ENCODE results near the gene EPHX1.

The EPHX1 gene

GRCh38 chr1:225849925-225850324 lies 40.0 kb downstream of the EPHX1 start:
- H3K9ac ChIP-seq (ENCODE audit: low read depth, low read length, poor library complexity): no peak overlapping the region
- no peak overlapping the region for H4K91ac ChIP-seq (ENCODE audit: low read depth, low read length, poor library complexity)
- H2BK120ac ChIP-seq (ENCODE audit: low read depth, low read length): no peak overlapping the region
- H3K4me1 ChIP-seq (ENCODE audit: control insufficient read depth in 2 of 2, insufficient read depth in 1 of 2, low read depth in 1 of 2, low read length in 2 of 2): peaks cover 0 to 4% of the 10 kb centered on the region in 2 donors
- no peak overlapping the region for H2BK15ac ChIP-seq (ENCODE audit: low read length)
- no peak overlapping the region for H4K8ac ChIP-seq (ENCODE audit: low read depth, low read length)
- H3K18ac ChIP-seq (ENCODE audit: low read length): no peak overlapping the region
- no peak overlapping the region for H3K27ac ChIP-seq (replicated peaks; ENCODE audit: low read length)
- DNase-seq (ENCODE audit: low spot score): no peak
- H3K79me1 ChIP-seq (ENCODE audit: low read depth, low read length): no peaks in the 10 kb centered on the region
- no CpG with 5 or more reads among the region's 7 CpGs for WGBS, 2 donors (ENCODE audit: extremely low coverage in 2 of 2, insufficient read length in 2 of 2, insufficient replicate concordance in 1 of 2)
- no peaks in the 10 kb centered on the region for H3K27me3 ChIP-seq (ENCODE audit: control insufficient read depth in 3 of 3, insufficient read depth in 3 of 3, low read depth in 1 of 3, low read length in 3 of 3)
- H2AFZ ChIP-seq (ENCODE audit: low read length): no peak overlapping the region
- H2BK12ac ChIP-seq (ENCODE audit: low read length): no peak overlapping the region
- H3K4me3 ChIP-seq (ENCODE audit: low read length in 2 of 2): no peak overlapping the region
- H3K14ac ChIP-seq (ENCODE audit: low read length): no peak overlapping the region
- no peak overlapping the region for H3K4me2 ChIP-seq (ENCODE audit: insufficient read depth, low read length, poor library complexity, severe bottlenecking)
- H3K23ac ChIP-seq (ENCODE audit: low read depth, low read length, poor library complexity): peak overlapping the region; percentile 1
- peaks cover 0 to 6% of the 10 kb centered on the region in 2 donors for H3K9me3 ChIP-seq (replicated peaks in 1 of 2; ENCODE audit: control insufficient read depth in 2 of 2, insufficient read depth in 1 of 2, low read depth in 1 of 2, low read length in 2 of 2)
- H2BK5ac ChIP-seq (ENCODE audit: low read length): no peak overlapping the region
- no peak overlapping the region for H2AK5ac ChIP-seq (ENCODE audit: low read depth, low read length)
- H3K36me3 ChIP-seq (replicated peaks in 1 of 2; ENCODE audit: control insufficient read depth in 2 of 2, insufficient read depth in 2 of 2, low read length in 2 of 2): peaks cover 6 to 46% of the 10 kb centered on the region in 2 donors
- no peak overlapping the region for H3K4ac ChIP-seq (ENCODE audit: low read length)

GRCh38 chr1:225850370-225850769 lies 40.4 kb downstream of the EPHX1 start:
- Histone ChIP-seq H3K27me3 (ENCODE audit: control insufficient read depth in 3 of 3, insufficient read depth in 3 of 3, low read depth in 1 of 3, low read length in 3 of 3) (no peaks in the 10 kb centered on the region), H2BK12ac (ENCODE audit: low read length) (no peak overlapping the region), H3K23ac (ENCODE audit: low read depth, low read length, poor library complexity) (no peak overlapping the region), H3K4me2 (ENCODE audit: insufficient read depth, low read length, poor library complexity, severe bottlenecking) (no peak overlapping the region), H3K9me3 (replicated peaks in 1 of 2; ENCODE audit: control insufficient read depth in 2 of 2, insufficient read depth in 1 of 2, low read depth in 1 of 2, low read length in 2 of 2) (peaks cover 0 to 6% of the 10 kb centered on the region in 2 donors), H2BK5ac (ENCODE audit: low read length) (no peak overlapping the region), H4K91ac (ENCODE audit: low read depth, low read length, poor library complexity) (no peak overlapping the region), H3K4me3 (ENCODE audit: low read length in 2 of 2) (no peak overlapping the region), H3K14ac (ENCODE audit: low read length) (no peak overlapping the region), H3K4me1 (ENCODE audit: control insufficient read depth in 2 of 2, insufficient read depth in 1 of 2, low read depth in 1 of 2, low read length in 2 of 2) (peaks cover 0 to 4% of the 10 kb centered on the region in 2 donors), H3K4ac (ENCODE audit: low read length) (no peak overlapping the region), H3K27ac (replicated peaks; ENCODE audit: low read length) (no peak overlapping the region), H3K79me1 (ENCODE audit: low read depth, low read length) (no peaks in the 10 kb centered on the region), H2BK120ac (ENCODE audit: low read depth, low read length) (no peak overlapping the region), H3K18ac (ENCODE audit: low read length) (no peak overlapping the region), H3K36me3 (replicated peaks in 1 of 2; ENCODE audit: control insufficient read depth in 2 of 2, insufficient read depth in 2 of 2, low read length in 2 of 2) (peaks cover 6 to 44% of the 10 kb centered on the region in 2 donors), H3K9ac (ENCODE audit: low read depth, low read length, poor library complexity) (no peak overlapping the region), H2BK15ac (ENCODE audit: low read length) (no peak overlapping the region), H2AK5ac (ENCODE audit: low read depth, low read length) (no peak overlapping the region), H2AFZ (ENCODE audit: low read length) (no peak overlapping the region), H4K8ac (ENCODE audit: low read depth, low read length) (no peak overlapping the region)
- no CpG with 5 or more reads among the region's 7 CpGs for WGBS, 2 donors (ENCODE audit: extremely low coverage in 2 of 2, insufficient read length in 2 of 2, insufficient replicate concordance in 1 of 2)
- no peak for DNase-seq (ENCODE audit: low spot score)

GRCh38 chr1:225851805-225852204 lies 41.9 kb downstream of the EPHX1 start:
- peaks cover 2 to 39% of the 10 kb centered on the region in 2 donors for H3K36me3 ChIP-seq (replicated peaks in 1 of 2; ENCODE audit: control insufficient read depth in 2 of 2, insufficient read depth in 2 of 2, low read length in 2 of 2)

GRCh38 chr1:225852413-225853124 lies 42.6 kb downstream of the EPHX1 start:
- no peaks in the 10 kb centered on the region for H3K79me1 ChIP-seq (ENCODE audit: low read depth, low read length)
- H4K8ac ChIP-seq (ENCODE audit: low read depth, low read length): no peak overlapping the region
- H2BK15ac ChIP-seq (ENCODE audit: low read length): no peak overlapping the region
- peaks cover 0 to 1% of the 10 kb centered on the region in 2 donors for H3K4me1 ChIP-seq (ENCODE audit: control insufficient read depth in 2 of 2, insufficient read depth in 1 of 2, low read depth in 1 of 2, low read length in 2 of 2)
- H3K4ac ChIP-seq (ENCODE audit: low read length): no peak overlapping the region
- no peak overlapping the region for H4K91ac ChIP-seq (ENCODE audit: low read depth, low read length, poor library complexity)
- no peak overlapping the region for H3K4me3 ChIP-seq (ENCODE audit: low read length in 2 of 2)
- DNase-seq (ENCODE audit: low spot score): no peak
- no peak overlapping the region for H3K18ac ChIP-seq (ENCODE audit: low read length)
- H3K36me3 ChIP-seq (replicated peaks in 1 of 2; ENCODE audit: control insufficient read depth in 2 of 2, insufficient read depth in 2 of 2, low read length in 2 of 2): peaks cover 0 to 35% of the 10 kb centered on the region in 2 donors
- H3K27ac ChIP-seq (replicated peaks; ENCODE audit: low read length): no peak overlapping the region
- no peak overlapping the region for H2BK120ac ChIP-seq (ENCODE audit: low read depth, low read length)
- no peak overlapping the region for H3K23ac ChIP-seq (ENCODE audit: low read depth, low read length, poor library complexity)
- no peak overlapping the region for H3K9ac ChIP-seq (ENCODE audit: low read depth, low read length, poor library complexity)
- H2AK5ac ChIP-seq (ENCODE audit: low read depth, low read length): no peak overlapping the region
- H2AFZ ChIP-seq (ENCODE audit: low read length): no peak overlapping the region
- no peak overlapping the region for H3K14ac ChIP-seq (ENCODE audit: low read length)
- no peaks in the 10 kb centered on the region for H3K27me3 ChIP-seq (ENCODE audit: control insufficient read depth in 3 of 3, insufficient read depth in 3 of 3, low read depth in 1 of 3, low read length in 3 of 3)
- peaks cover 0 to 6% of the 10 kb centered on the region in 2 donors for H3K9me3 ChIP-seq (replicated peaks in 1 of 2; ENCODE audit: control insufficient read depth in 2 of 2, insufficient read depth in 1 of 2, low read depth in 1 of 2, low read length in 2 of 2)
- no peak overlapping the region for H2BK5ac ChIP-seq (ENCODE audit: low read length)
- no peak overlapping the region for H3K4me2 ChIP-seq (ENCODE audit: insufficient read depth, low read length, poor library complexity, severe bottlenecking)
- WGBS, 2 donors (ENCODE audit: extremely low coverage in 2 of 2, insufficient read length in 2 of 2, insufficient replicate concordance in 1 of 2): no CpG with 5 or more reads among the region's 13 CpGs
- H2BK12ac ChIP-seq (ENCODE audit: low read length): no peak overlapping the region

More at GRCh38 chr1:225851805-225852204, 41.9 kb downstream of the EPHX1 start:
- H3K9me3 ChIP-seq (replicated peaks in 1 of 2; ENCODE audit: control insufficient read depth in 2 of 2, insufficient read depth in 1 of 2, low read depth in 1 of 2, low read length in 2 of 2): peaks cover 0 to 6% of the 10 kb centered on the region in 2 donors
- H3K79me1 ChIP-seq (ENCODE audit: low read depth, low read length): no peaks in the 10 kb centered on the region
- H2BK15ac ChIP-seq (ENCODE audit: low read length): no peak overlapping the region
- no peak overlapping the region for H4K8ac ChIP-seq (ENCODE audit: low read depth, low read length)
- no peak overlapping the region for H3K23ac ChIP-seq (ENCODE audit: low read depth, low read length, poor library complexity)
- no peak overlapping the region for H2BK5ac ChIP-seq (ENCODE audit: low read length)
- no peak overlapping the region for H2AFZ ChIP-seq (ENCODE audit: low read length)
- no peaks in the 10 kb centered on the region for H3K27me3 ChIP-seq (ENCODE audit: control insufficient read depth in 3 of 3, insufficient read depth in 3 of 3, low read depth in 1 of 3, low read length in 3 of 3)
- no peak overlapping the region for H3K4ac ChIP-seq (ENCODE audit: low read length)
- H2BK12ac ChIP-seq (ENCODE audit: low read length): no peak overlapping the region
- H4K91ac ChIP-seq (ENCODE audit: low read depth, low read length, poor library complexity): no peak overlapping the region
- no peak overlapping the region for H3K27ac ChIP-seq (replicated peaks; ENCODE audit: low read length)
- H2AK5ac ChIP-seq (ENCODE audit: low read depth, low read length): no peak overlapping the region
- H2BK120ac ChIP-seq (ENCODE audit: low read depth, low read length): no peak overlapping the region
- peaks cover 0 to 1% of the 10 kb centered on the region in 2 donors for H3K4me1 ChIP-seq (ENCODE audit: control insufficient read depth in 2 of 2, insufficient read depth in 1 of 2, low read depth in 1 of 2, low read length in 2 of 2)
- no peak overlapping the region for H3K14ac ChIP-seq (ENCODE audit: low read length)
- no peak overlapping the region for H3K4me3 ChIP-seq (ENCODE audit: low read length in 2 of 2)
- no peak overlapping the region for H3K18ac ChIP-seq (ENCODE audit: low read length)
- no peak for DNase-seq (ENCODE audit: low spot score)
- WGBS, 2 donors (ENCODE audit: extremely low coverage in 2 of 2, insufficient read length in 2 of 2, insufficient replicate concordance in 1 of 2): no CpG with 5 or more reads among the region's 4 CpGs
- no peak overlapping the region for H3K9ac ChIP-seq (ENCODE audit: low read depth, low read length, poor library complexity)
- H3K4me2 ChIP-seq (ENCODE audit: insufficient read depth, low read length, poor library complexity, severe bottlenecking): no peak overlapping the region

All from neuronal stem cell (in vitro differentiated cells).